T-helper 1 cell treated with Interleukin-12 subunit alpha and Interleukin-12 subunit beta and Interleukin-4 antibody, amounts not matched to agents 30 ng/mL and 1 ng/mL, for 36 hours (primary cell): ENCODE measurements around the gene SNAP29. TPM values are rescaled to one million over a fixed set of nuclear protein-coding genes. Genes with fewer than 3 reads are reported as not detected.
"Not testable (repeated sequence)": the region's sequence is repeated elsewhere in the genome, so short reads cannot be mapped to it uniquely, and the experiment has no call there.

Experiments used
- intact Hi-C: fragments of 100-400 bp; cut with micrococcal nuclease; formaldehyde crosslinking; loops from one replicate; pipeline ENCODE4 v1.15.1; 2024
- total RNA-seq: library from RNA; stranded (reverse); gene quantifications from 2 replicates; pipeline ENCODE4 v1.2.3, GENCODE V29; 2022

The SNAP29 gene
- total RNA-seq, 1 donor from 2014 or later = 32.8 TPM

DNA sequence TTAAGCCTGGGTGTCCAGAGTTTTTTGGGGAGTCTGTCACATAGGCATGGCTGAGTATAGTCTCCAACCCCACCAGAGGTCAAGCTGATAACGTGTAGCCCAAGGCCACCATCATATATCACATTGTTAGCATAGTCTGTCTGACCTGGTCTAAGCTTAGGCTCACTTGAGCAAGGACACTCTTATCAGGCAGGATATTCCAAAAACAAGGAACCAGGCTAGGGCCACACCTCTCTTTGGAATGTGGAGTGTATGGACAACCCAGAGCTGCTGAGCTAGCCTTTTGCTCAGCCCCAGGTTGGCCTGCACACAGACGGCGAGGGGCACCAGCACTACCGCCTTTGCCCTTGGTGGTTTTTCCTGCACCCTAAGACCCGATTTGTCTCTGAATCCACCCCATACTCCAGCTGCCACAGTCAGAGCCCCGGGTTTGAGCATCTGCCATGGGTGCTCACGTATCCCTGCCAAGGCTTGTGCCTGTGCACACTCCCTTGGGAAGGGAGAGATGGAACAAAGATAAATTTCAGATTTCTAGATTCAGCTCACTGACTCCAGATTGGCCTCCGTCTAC is 7.2 kb downstream of the SNAP29 start:
- intact Hi-C loops = no loop called here

DNA sequence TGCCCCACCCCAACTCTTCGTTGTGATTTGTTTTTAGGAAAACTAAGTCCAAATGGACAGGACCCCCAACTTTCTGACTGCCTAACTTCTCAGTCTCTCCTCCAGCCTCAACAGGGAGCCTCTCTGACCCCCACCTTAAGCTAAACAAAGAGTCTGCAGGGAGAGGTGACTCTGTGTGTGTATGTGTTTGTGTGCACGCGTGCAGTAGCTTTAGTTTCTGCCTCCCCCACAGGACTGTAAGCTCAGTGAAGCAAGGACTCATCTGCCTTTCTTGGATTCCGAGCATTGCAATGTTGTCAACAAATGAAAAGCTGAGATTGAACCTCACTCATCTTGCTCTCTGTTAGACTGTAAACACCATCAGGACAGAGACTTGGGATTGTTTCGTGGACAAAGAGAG is 7.9 kb downstream of the SNAP29 start:
- intact Hi-C loops = no loop called here

DNA sequence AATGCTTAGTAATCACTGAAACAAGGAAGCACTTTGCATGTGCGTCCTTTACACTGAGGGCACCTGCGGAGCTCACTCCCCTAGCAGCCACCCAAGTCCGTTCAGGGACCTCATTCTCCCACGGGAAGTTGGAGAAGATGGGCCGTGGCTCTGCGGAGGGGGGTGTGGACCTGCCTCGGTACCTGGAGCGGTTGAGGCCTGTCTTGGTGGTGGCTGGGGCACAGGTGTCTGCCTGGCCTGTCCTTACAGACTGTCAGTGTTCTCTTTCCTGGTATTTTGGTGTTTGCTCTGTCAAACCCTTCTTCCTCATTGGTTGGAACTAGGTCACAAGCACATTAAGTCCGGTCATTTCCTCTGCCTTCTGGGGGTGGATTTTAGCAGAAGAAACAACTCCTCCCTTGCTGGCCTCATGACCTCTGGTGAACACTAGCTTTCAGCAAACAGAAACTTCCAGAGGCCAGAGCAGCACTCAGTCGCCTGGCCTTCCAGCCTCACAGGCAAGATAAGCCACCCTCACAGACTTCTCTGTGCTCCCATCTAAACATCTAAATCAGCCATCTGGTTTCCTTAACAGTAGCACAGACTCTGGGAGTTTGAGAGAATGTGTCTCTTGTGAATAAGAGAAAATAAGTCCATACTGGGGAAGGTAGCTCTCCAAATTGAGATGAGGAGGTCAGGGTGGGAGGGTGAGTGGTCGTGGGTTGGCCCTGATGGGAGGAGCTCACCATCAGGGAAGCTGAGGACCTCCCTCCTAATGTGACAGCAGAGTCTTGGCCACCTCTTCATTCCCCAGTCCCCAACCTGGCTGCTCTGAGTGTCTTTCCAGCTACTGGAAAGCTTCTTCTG is 8.6 kb downstream of the SNAP29 start:
- intact Hi-C loops = no loop called here

DNA sequence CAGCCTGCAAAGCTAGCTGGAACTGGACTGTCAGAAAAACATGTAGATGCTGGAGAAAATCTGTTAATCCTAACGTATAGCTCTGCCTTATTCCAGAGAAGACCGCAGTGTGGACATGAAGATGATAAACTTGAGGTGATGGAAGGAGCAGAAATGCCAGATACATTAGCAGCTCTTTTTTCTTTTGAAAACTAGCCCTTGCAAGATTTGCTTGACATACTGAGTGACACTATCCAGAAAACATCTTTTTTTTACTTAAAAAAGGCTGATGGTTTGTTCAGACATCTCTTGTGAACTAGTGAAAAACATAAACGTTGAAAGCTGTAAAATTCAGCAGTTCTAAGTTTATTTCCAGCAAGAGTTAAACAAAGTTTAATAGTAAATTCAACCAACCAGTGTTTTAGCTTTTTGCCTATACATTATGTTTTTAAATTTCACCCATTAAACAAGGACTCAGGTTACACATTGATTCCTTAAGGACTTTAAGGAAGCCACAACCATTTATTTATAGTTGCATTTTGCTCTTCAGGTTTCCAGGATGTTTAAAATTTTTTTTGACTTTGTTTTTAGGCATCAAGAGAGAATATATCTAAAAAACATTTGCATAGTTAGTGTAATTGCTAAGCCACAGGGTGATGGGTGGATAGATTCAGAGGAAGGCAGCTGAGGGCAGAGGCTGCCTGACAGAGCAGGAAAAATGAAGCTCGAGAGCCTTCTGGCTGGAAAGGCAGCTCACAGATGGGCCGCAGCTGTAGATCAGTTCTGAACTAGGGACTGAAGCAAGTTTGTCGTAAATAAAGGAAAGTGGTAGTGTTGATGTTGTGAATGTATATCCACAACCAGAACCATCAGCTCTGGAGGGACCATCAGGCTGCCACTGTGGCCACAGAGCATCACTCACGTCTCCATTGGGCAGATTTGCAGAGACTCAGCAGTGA is 9.5 kb downstream of the SNAP29 start:
- intact Hi-C loops = no loop called here

DNA sequence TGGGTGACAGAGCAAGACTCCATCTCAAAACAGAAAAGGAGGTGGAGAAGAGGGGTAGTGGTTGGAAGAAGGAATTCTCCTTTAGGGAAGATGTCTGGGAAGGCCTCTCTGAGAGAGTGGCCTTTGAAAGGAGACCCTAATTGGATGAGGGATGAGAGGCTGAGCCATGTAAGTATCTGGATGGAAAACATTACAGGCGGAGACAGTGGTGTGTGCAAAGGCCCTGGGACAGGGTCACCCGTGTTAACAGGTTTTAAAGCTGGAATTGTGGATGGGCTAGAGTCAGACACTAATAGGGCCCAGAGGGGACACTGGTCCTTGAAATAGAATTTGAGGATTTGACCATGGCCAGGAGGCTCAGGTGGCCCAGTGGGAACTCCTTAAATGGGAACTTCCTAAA is 10.4 kb downstream of the SNAP29 start:
- intact Hi-C loops = no loop called here

DNA sequence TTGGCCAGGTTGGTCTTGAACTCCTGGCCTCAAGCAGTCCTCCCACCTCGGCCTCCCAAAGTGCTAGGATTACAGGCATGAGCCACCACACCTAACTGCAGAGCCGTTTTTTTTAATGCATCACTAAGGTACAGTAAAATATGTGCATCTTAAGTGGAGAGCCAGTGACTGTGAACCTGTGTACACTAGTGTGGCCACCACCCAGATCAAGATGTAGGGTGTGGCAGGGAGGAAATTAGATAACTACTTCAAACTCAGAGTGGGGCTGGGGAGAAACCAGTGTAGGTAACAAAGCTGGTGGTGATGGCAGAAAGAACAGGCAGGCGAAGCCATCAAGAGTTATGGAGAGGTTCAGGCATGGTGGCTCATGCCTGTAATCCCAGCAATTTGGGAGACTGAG is 14.4 kb downstream of the SNAP29 start:
- intact Hi-C loops = no loop called here

DNA sequence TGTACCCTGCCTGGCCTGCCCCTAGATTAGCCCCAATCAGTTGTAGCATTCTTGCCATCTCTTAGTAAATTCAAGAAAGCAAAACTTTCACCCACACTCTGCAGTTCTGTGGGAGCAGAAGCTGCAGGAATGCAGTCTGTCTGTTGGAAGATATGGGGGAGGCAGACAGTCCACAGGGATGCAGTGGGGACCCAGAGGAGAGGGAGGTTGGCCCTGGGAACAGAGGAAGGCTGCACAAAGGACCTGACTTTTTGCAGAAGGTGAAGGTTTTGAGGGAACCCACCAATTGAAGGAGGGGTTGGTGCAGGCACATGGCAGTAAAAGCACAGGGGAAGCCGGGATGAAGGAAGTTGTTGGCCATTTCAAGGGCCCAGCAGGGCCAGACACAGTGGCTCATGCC is 16.5 kb downstream of the SNAP29 start:
- intact Hi-C loops = no loop called here

DNA sequence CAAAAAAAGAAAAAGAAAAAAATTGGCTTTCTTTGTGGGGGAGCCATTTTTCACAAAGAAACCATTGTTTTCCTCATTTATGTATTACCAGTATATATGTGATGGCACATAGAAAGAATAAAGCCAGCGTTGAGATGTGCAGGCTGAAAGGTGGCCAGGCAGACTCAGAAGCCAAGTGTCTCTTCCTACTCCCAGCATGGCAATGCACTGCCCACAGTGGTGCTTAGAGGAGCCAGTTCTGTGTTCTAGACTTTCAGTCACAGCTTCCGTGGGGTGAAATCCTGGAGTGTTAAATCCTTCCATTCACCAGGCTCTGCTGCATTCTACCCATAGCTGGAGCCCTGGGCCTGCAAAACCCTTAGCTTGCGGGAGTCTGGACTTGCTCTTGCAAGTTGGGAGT is 18.9 kb downstream of the SNAP29 start:
- intact Hi-C loops = no loop called here

DNA sequence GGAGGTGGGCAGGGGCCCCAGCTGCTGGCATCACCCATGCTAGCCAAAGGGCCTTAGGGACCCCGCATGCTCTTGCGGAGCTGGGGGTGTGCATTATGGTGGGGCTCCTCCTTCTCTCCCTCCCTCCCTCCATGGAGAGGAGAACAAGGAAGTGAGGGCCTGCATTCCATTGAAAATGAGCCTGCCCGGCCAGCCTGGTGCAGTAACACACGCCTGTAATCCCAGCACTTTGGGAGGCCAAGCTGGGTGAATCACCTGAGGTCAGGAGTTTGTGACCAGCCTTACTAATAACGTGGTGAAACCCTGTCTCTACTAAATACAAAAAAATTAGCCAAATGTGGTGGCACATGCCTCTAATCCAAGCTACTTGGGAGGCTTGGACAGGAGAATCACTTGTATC is 22.4 kb downstream of the SNAP29 start:
- intact Hi-C loops = no loop called here

DNA sequence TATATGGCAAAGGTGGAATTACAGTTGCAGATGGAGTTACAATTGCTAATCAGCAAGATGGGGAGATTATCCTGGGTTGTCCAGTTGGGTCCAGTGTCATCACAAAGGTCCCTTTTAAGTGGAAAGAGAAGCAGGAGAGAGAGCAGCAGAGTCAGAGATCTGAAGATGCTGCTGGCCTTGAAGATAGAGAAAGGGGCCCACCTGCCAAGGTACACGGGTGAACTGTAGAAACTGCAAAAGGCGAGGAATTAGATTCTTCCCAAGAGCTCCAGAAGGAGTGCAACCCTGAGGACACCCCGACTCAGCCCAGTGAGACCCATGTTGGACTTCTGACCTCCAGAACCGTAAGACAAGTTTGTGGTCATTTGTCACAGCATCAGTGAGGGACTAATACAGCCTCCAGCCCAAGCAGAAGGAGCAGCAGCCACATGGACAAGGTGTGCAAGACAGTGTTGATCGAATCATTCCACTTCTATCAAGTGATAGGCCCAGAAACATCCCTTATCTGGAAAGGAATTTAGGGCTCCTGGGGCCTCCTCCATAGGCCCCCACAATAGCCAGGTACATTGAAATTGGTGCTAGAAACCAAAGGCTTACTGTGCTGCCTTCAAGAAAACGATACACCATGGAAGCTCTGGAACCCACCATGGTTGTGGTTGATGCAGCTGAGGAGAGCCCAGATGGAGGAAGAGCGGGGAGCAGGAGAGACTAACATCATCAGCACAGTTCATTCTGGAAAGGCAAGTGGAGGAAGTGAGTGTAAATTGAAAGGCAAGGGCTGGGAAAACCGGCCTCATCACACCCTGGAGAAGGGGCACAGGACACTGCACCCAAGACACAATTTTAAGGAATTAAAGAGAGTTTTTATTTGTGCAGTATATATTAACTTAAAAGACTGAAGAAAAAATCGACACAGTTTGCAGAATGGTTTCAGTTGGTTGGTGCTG is 23.3 kb downstream of the SNAP29 start:
- intact Hi-C loops = no loop called here

DNA sequence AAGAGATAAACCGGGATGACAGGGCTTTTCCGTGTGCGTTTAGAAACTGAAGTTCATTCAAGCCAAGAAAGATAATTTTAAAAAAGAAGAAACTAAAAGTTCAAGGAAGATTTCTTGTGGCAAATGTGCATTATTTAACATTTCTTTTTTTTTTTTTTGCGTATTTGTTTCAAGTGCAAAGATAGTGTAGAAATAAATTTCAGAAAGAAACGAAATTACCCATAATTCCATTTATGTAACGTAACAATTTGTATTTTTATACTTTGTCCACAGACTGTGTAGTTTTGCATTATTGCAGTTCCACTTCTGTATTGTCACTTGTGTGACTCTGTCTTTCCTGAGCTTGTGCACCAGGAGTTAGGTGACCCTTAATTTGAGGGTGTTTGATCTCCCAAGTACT is 24.0 kb downstream of the SNAP29 start:
- intact Hi-C loops = no loop called here

DNA sequence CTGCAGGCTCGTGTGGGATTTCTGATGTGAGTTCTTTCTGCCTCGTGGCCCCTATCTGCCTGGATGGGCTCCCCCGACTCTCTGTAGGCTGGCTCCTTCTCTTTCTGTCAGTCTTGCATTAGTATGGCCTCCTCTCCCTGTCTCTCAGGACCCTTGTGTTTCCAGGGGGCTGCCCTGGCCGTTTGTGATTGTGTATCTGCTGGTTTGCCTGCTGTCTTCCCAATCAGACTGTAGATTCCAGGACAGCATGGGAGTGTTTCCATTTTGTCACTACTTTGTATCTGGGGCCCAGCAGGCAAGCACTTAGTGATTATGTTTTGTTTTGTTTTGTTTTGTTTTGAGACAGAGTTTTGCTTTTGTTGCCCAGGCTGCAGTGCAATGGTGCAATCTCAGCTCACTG is 25.6 kb downstream of the SNAP29 start:
- intact Hi-C loops = no loop called here

DNA sequence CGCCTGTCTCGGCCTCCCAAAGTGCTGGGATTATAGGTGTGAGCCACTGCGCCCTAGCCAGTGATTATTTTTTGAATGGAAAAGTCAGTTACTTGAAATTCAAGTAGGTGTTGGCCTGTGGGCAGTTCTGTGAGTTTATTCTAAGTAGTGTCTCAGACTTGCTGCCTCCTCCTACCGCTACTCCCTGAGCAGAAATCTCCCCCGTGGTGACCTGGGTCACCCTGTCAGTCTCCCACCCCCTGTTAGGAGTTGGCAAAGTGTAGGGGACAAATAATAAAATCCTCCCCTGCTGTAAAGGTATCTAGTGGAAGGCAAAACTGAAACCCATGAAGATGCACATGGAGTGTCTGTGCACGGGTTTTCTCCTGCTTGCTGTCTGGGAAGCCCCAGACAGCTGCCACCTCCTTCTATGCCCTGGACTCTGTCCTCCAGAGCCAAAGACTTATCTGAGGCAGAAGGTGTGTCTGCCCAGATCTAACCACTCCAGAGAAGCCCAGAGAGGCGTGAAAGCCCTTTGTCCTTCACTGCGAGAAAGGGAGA is 26.3 kb downstream of the SNAP29 start:
- intact Hi-C loops = no loop called here

DNA sequence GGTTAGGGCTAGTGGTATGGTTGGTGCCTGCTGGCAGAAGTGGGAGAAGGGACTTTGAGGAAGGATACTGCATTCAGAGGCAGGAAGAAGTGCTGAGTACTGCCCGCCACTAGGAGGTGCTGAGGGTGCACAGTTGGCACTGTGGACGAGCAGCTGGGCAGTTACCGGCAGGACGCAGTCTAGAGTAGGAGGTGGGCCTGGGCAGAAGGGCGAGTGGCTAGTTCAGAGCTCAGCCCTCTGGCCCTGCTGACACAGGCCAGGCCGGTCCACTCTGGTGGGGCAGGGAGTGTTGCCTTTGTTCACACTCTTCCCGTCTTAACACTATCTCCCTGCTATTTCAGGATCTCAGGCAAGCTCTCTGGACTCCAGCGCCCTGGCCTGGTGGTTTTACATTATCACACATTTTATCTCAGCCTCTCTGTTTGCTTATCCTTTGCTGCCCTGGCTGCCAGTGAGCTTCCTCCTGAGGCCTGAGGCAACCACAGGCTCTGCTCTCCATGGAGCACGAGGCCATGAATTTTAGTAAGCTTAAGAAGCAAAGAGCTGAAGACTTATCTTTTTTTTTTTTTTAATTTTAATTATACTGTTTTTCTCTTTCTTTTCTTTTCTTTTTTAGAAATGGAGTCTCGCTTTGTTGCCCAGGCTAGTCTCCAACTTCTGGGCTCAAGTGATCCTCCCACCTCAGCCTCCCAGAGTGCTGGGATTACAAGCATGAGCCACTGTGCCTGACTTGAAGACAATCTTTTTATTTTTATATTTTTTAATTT is 26.9 kb downstream of the SNAP29 start:
- intact Hi-C loops = no loop called here

DNA sequence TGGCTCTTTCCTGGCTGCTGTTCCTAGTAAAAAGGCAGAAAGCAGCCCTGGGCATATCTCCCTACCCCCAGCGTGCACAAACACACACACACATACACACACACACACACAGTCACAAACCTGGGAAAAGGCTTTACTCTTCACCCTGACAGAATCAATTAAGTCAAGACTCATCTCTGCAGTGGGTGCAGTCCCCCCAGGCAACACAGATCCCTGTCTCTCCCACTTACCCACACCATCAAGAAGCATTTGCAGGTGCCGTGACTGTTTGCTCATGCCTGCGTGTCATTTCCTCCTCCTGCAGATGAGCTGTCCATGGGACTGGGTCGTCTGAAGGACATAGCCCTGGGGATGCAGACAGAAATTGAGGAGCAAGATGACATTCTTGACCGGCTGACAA is 28.6 kb downstream of the SNAP29 start:
- intact Hi-C loops = no loop called here

DNA sequence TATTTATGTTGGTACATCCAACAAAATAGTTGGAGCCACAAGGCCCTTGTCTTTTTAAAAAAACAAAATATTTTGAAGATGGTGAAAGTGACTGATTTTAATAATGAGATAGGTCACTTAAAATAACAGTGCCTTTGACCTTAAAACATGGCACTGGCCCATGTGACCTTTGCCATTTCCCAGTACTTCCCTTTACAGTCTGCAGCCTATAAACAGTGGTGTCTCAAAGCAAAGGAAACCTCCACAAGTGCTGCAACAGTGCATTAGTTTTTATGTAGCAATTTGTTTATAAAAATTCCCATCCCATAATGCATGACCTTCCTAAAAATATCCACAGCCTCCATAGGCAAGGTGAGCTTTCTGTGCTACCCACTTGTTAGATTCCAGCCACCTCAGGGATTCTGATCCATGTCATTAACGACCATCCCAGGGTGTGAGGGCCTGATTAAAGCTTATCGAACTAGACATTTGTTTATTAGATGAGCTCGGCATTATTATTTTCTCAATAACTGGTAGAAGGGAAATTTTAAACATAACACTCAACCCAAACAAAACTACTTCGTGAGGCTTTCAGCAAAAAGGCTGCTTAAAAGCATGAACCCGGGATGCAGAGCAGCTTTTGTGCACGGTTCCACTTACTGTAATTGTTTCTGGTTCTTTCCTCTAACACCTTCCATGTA is 30.4 kb downstream of the SNAP29 start:
- intact Hi-C loops = no loop called here

DNA sequence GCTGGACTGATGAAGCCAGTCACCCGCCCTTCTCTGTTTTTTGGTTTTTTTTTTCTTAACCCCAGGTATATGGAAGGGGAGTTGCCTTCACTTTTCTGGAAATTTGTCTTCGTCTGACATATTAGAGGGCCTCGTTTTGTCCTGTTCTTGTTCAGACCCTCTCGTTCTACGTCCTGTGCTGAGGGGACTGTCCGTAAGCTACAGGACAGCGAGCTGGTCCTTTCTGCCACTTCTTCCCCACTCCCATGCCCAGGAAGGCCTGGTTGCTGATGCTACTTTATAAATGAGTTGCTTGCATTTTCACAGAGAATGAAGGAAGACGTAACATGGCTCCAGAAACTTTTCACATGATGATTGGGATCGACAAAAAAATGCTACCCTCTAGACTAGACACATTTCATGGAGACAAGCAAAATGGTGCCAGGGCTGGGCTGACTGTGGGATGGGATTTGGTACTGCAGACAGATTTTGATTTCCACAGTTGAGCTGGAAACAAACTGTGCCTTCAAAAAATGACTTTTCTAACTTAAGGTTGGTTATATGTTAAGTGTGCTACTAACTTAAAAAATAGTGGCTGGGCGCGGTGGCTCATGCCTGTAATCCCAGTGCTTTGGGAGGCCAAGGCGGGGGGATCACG is 31.2 kb downstream of the SNAP29 start:
- intact Hi-C loops = no loop called here

DNA sequence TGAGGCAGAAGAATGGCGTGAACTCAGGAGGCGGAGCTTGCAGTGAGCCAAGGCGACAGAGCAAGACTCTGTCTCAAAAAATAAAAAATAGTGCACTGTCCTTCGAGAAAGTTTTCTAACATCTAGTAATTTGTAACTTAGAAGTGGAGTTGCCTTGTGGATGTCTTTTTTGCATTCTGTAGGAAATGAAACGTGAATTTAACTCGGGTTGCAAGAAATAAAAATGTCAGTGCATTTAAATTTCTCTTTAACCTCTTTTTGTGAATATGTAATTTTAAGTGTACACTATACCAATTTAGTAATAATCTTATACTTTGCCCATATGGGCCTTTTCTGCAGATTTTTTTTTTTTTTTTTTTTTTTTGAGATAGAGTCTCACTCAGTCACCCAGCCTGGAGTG is 32.2 kb downstream of the SNAP29 start:
- intact Hi-C loops = no loop called here

DNA sequence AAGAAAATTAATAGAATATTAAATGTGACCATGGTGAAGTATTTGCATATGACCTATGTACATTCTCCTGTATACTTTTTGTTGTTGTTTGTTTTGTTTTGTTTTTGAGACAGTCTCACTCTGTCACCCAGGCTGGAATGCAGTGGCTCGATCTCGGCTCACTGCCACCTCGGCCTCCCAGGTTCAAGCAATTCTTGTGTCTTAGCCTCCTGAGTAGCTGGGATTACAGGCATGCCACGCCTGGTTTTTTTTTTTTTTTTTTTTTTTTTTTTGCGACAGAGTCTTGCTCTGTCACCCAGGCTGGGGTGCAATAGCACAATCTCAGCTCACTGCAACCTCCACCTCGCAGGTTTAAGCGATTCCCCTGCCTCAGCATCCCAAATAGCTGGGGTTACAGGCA is 38.9 kb downstream of the SNAP29 start:
- intact Hi-C loops = not testable (repeated sequence)
